Measurements from ENCODE around the gene PCBP3.

DNA sequence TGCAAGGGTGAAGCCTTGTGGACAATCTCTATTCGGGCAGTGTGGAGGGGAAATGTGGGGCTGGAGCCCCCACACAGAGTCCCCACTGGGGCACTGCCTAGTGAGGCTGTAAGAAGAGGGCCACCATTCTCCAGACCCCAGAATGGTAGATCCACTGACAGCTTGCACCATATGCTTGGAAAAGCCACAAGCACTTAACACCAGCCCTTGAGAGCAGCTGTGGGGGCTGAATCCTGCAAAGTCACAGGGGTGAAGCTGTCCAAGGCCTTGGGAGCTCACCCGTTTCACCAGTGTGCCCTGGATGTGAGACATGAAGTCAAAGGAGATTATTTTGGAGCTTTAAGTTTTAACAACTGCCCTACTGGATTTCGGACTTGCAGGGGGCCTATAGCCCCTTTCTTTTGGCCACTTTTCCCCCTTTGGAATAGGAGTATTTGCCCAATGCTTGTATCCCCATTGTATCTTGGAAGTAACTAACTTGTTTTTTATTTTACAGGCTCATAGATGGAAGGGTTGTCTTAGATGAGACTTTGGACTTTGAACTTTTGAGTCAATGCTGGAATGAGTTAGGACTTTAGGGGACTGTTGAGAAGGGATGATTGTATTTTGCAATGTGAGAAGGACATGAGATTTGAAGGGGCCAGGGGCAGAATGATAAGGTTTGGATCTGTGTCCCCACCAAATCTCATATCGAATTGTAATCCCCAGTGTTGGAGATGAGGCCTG is 321.7 kb downstream of the PCBP3 start:
- TF ChIP-seq POLR2AphosphoS5 (IDR thresholded peaks at IDR 0.05; ENCODE audit: low read depth, low read length) (no peak), POLR2A (IDR thresholded peaks at IDR 0.05; ENCODE audit: low read depth, low read length) (no peak)
